HG03103 (cell line): ENCODE measurements around the gene ACTG2.
"Not testable (repeated sequence)": the region's sequence is repeated elsewhere in the genome, so short reads cannot be mapped to it uniquely, and the experiment has no call there.

Experiments
- ATAC-seq: cut with Tn5 transposase; IDR thresholded peaks from one replicate; pipeline ENCODE4 v1.9.1; 2021; ENCODE audit warnings: low read depth; ENCODE audit not compliant: unreplicated experiment

Gene ACTG2

GRCh38 chr2:73931531-73932500 lies 39.0 kb downstream of the ACTG2 start:
- ATAC-seq, result no peak

- no peak for ATAC-seq
Observed at GRCh38 chr2:73933194-73933593, 40.4 kb downstream of the ACTG2 start.

DNA sequence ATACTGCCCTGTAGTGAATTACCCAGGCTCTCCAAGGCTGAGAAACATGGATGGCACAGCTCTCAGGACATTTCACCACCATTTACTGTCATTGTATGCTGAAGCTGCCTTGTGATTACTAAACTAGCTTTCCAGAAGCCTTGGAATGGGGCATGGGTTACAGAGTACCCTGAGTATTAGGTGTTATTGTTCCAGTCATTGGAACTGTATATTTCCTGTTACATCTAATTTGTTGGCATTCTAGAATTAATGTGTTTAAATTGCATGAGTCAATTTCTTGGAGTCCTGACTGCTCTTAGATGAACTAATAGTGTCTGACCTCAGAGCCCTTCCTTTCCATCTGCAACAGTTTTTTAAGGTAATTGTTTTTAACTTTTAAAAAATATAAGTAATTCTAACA lies 42.8 kb downstream of the ACTG2 start:
- ATAC-seq, result no peak

- no peak for ATAC-seq
Observed at GRCh38 chr2:73937103-73937885, 44.5 kb downstream of the ACTG2 start.

GRCh38 chr2:73937899-73938298 lies 45.1 kb downstream of the ACTG2 start:
- no peak for ATAC-seq

GRCh38 chr2:73938718-73939352 lies 46.0 kb downstream of the ACTG2 start:
- ATAC-seq, result no peak

- ATAC-seq, result no peak
Observed at GRCh38 chr2:73939419-73939818, 46.6 kb downstream of the ACTG2 start.

GRCh38 chr2:73940066-73940465 lies 47.3 kb downstream of the ACTG2 start:
- ATAC-seq, result not testable (repeated sequence)

DNA sequence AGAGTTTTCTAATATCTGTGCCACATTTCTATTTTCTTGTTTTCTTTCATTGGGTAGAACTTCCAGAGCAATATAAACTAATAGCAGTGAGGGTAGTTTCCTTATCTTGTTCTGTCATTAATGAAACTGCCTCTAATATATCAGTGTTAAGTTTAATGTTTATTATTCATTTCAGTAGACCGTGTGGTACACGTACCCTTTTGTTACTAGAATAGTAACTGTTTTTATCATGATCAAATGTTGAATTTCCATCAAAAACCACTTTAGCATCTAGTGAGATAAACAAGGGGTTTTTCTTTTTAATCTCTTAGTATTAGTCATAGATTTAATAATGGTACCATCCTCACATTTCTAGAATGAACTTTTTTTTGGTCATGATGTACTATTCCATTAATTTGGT lies 49.9 kb downstream of the ACTG2 start:
- no peak for ATAC-seq

- ATAC-seq, result no peak
Observed at GRCh38 chr2:73944714-73945113, 51.9 kb downstream of the ACTG2 start.

GRCh38 chr2:73946215-73946614 lies 53.4 kb downstream of the ACTG2 start:
- no peak for ATAC-seq

GRCh38 chr2:73946666-73947065 lies 53.9 kb downstream of the ACTG2 start:
- no peak for ATAC-seq

DNA sequence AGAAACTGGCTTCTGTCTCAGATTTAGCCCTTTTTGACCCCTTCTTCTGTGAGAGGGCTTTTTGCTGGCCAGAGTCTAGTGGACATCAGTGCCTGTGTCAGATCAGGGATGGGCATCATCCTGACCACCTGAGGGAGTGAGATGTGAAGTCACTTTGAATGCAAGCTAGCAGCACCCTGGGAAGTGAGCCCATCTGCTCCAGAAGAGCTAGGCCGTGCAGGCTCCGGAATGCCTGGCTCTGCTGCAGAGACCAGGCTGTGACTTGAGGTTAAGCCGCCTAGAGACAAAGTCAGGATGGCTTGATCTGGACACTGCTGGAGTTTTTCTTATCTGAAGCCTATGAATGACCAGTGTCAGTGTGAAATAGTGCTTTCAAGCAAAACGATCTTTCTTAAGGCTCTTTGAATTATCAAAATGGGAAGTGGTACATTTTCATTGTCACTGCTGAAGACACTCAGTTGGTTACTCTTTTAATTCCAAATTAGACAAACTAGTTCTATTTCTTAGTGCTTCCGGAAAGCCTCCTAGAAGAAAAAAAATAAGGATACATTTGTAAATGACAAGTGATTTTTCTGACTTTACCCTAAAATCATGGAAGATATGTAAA lies 54.7 kb downstream of the ACTG2 start:
- ATAC-seq, result no peak

DNA sequence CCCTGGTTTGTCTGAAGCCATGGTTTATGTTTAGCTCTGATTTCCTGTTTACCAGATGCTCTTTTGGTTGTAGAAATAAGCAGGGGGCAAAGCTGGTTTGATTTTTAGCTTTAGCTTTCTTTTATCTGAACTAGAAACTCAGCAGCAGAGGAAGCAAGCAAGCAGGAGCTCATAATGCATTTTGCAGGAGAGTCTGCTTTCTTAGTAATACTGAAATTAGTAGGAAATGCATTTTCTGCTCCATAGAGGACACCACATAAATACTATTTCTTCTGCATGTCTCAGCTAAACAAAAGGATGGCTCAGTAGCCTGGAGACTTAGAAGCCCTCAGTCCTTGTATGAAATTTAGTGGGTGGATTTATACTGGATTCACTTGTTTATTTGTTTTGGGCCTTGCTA lies 57.0 kb downstream of the ACTG2 start:
- no peak for ATAC-seq

DNA sequence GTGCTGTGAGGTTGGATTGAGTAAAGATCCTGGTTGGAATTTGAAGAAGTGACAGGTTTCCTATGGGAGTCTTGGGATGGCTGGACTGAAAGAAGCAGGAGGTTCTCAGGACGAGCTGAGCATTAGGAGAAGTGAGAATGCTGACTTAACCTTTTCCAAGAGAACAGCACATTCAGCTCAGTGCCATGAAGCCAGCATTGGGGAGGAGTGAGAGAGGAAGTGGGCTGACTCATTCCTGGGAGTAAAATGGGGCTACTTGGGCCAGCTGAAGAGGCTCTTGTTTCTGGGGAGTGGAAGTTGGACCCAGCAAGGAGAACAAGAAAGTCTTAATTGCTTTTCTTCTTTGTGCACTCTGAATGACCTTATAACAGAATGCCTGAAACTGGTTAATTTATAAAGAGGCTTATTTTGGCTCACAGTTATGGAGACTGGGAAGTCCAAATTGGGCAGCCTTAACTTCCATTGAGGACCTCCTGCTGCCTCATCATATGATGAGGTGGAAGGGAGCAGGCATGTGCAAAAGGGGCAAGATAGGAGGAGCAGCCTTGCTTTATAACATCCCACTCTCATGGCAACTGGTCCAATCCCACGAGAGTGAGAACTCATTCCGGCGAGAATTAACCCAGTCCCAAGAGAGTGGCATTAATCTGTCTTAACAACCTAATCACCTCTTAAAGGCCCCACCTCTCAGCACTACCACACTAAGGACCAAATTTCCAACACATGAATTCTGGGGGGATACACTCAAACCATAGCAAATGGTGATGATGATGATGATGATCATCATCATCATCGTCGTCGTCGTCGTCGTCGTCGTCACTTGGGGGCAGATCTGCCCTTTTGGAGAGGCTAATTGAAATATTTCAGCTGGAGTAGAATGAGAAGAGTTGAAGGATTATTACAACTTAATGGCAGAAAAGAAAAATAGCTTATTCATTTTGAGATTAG lies 60.0 kb downstream of the ACTG2 start:
- ATAC-seq, result no peak

- no peak for ATAC-seq
Observed at GRCh38 chr2:73956218-73956865, 63.5 kb downstream of the ACTG2 start.

DNA sequence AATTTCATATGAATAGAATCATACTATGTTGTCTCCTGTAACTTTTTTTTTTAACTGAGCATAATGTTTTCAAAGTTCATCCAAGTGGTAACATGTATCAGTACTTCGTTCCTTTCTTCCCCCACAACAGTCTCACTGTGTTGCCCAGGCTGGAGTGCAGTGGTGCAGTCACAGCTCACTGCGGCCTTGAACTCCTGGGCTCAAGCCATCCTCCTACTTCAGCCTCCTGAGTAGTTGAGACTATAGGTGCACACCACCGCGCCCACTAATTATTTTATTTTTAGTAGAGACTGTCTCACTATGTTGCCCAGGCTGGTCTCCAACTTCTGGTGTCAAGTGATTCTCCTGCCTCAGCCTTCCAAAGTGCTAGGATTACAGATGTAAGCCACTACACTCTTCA lies 68.5 kb downstream of the ACTG2 start:
- no peak for ATAC-seq

GRCh38 chr2:73961823-73962615 lies 69.2 kb downstream of the ACTG2 start:
- ATAC-seq, result no peak
